ENCODE data around the gene SPTBN2. TPM values are rescaled to one million over a fixed set of nuclear protein-coding genes. Genes with fewer than 3 reads are reported as not detected.
"Not testable (repeated sequence)": the region's sequence is repeated elsewhere in the genome, so short reads cannot be mapped to it uniquely, and the experiment has no call there.

Gene SPTBN2
- polyA plus RNA-seq, 4 donors = 56.0 to 67.5 (median 64.7) TPM

DNA sequence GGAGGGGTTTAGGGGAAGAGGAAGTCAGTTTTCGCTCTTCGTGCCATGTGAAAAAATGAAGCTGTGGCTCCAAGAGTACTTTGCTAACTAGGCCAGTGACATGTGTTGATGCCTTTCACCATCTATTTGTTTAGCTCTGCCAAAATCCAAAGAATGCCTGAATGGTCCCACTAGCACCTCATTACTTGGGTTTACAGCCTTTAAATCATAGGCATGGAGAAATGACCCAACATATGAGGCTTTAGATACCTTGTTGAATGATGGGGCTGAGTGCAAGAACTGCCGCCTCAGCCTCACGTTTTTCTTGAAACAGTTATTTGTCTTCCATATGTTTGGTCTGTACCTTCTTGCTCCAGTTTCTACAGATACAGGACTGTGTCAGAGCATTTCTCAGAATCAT lies 82.2 kb downstream of the SPTBN2 start:
- DNase-seq (ENCODE audit: low read depth in 4 of 4, low spot score in 2 of 4) = no peak

DNA sequence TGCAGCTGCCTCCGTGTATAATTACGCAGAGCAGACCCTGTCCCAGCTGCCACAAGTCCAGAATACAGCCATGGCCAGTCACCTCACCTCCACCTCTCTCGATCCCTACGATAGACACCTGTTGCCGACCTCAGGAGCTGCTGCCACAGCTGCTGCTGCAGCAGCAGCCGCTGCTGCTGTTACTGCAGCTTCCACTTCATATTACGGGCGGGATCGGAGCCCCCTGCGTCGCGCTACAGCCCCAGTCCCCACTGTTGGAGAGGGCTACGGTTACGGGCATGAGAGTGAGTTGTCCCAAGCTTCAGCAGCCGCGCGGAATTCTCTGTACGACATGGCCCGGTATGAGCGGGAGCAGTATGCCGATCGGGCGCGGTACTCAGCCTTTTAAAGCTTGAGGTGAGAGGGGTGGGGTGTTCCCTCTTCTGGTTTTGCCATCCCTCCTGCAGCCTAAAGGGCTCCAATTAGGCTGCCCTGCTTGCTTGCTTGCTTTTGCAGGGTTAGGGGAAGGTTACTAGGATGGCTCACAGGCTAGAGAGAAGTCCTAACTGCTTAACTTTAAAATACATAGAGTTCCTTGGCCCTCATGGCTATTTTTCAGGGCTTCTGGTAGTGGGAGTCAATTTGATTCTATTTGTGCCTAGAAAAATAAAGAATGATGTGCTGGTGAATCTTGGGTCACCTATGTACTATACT lies 85.1 kb downstream of the SPTBN2 start:
- DNase-seq (ENCODE audit: low read depth in 4 of 4, low spot score in 2 of 4) = no peak

DNA sequence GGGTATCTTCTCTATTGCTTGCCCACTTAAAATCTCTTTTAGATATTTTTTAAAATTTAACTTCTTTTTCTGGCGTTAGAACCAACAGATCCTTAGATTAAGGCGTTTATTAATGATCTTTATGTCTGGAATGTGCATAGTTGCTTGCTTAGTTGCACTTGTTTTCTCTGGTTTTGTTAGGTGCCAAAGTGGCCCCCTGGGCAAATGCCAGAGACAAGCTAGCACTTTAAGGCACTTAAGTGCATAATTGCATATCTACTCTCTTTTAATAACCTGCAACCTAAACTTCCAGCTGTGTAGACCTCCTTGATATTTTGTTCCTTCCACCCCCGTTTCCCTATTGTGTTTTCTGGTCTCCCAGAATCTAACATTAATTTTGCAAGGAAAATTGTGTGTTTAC lies 87.2 kb downstream of the SPTBN2 start:
- no peak for DNase-seq (ENCODE audit: low read depth in 4 of 4, low spot score in 2 of 4)

DNA sequence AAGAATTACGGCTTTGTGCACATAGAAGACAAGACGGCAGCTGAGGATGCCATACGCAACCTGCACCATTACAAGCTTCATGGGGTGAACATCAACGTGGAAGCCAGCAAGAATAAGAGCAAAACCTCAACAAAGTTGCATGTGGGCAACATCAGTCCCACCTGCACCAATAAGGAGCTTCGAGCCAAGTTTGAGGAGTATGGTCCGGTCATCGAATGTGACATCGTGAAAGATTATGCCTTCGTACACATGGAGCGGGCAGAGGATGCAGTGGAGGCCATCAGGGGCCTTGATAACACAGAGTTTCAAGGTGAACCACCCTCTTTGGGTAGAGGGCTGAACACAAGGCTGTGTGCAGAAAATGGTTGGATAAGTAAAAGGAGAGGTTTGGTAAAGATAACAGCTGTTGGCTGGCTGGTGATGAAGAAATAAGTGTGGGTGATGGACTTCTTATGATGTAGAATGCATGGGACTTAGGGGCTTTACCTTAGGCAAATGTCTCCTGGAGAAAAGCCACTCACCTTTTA lies 89.1 kb downstream of the SPTBN2 start:
- DNase-seq (ENCODE audit: low read depth in 4 of 4, low spot score in 2 of 4) = not testable (repeated sequence)

DNA sequence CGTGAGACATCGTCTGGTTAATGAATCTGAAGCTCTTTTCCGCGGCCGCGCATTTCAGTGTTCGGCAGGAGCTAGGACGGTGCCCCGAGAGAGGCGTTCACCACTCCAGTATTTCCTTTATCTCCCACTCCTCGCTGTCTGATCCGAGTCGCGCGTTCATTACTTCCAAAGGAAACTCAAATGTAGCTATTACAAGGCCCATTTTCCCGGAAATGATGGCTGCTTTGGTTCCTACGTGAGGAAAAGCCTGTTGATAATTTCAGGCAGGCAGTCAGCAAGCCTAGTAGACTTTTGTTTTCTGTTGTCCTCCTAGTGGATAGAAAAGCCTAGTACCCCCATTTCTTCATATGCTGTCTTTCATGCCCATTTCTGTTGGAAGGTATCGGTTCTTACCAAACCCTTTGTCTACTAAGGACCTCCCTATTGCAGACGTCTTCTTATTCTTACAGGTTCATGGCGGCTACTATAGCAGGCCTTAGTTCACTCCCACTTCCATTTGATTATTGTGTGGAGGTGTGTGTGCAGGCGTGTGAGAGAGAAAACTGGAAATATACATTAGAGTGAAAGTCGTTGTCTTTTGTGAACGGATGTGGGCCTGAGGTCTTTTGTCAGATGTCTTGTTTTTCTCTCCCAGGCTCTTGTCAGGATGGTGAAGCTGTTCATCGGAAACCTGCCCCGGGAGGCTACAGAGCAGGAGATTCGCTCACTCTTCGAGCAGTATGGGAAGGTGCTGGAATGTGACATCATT lies 89.8 kb downstream of the SPTBN2 start:
- DNase-seq (ENCODE audit: low read depth in 4 of 4, low spot score in 2 of 4) = peak in 3 of 4 donors; percentile 33 to 69 (median 44)

DNA sequence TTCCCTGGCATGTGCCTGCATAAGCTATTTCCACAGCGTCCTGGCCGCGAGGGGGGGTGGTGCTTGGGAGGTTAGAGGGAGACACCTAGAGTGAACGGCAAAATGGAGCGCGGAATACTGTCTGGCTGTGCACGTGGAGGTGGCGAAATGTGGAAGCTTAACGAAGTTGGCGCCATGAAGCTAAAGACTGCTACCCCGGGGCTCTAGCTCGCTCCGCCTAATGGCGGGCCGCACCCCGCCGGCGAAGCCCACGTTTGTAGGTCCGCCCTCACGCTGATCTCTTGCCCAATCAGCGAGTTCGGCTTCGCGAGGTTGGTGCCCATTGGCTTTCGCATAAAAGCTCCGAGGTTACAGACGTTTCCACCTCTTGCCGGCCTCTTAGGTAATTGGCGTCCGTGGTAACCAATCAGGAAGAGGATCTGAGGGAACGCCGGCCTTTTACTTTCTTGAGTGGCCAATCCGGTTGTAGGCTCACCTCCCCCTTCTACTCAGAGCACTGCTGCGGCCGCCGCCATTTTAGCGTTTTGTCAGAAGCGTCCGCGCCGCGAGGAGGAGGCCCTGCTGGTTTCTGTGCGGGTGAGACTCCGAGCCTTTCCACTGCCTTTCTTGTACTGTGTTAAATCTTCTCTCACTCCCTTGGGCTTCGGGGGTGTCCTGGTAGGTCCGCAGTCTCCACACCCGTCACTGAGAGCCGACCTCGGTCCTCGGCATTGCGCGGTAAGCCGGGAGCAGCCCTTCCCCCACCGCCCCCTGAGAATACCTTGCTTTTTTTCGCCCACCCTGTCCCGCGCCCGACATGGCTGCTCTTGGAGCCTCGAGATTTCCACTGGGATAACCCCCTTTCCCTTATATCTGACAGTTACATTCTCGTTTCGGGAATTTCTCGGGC lies 90.6 kb downstream of the SPTBN2 start, which contains the start of gene RBM4:
RBM4 (plus strand) TSS at position 527 of the 889 bp plus-strand sequence. CDS start 1,009 bp downstream, outside the sequence.
- DNase-seq (ENCODE audit: low read depth in 4 of 4, low spot score in 2 of 4) = peak; percentile 99 to 100 (median 100)

DNA sequence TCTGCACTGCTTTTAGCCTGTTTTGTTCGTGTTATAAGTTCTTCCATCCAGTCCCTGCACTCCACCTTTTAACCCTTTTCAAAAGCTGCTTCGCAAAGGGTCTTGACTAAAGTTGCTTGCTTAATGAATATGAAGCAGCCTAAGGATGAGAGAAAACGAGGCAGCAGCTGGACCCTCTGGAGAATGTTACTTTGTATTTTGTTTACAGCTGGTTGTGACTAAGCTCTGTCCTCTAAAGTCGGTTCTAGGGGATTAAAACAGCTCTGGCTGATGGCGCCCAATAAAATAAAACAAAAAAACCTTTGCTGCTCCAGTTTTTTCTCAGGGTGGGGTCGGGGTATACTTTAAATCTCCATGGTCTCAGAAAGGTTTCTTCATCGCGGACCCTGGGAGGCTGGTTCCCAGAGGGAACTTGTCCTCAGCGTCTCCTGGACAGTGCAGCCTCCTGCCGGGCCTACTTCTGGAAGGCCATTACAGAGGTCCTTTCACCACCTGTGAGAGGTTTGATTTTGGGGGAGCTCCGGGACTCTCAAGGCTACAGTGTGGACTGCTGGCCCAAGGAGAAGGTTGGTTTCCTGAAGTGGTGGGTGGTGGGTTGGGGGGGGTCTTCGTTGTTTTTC lies 91.3 kb downstream of the SPTBN2 start:
- no peak for DNase-seq (ENCODE audit: low read depth in 4 of 4, low spot score in 2 of 4)

DNA sequence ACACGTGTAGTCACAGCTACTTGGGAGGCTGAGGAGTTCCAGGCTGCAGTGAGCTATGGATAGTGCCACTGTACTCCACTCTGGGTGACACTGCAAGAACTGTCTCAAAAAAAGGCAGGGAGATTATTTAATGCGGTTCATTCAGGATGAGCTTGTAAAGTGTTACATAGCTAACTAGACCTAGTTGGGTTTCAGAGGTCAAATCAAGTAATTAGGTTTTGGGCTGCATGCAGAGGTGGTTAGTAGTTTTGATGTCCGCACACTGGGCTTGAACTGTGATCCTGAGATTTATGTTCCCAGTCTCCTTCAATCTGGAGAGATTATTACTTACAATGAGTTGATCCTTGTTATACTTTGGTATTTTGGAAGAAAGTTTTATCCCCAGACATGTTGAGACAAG lies 92.6 kb downstream of the SPTBN2 start:
- no peak for DNase-seq (ENCODE audit: low read depth in 4 of 4, low spot score in 2 of 4)

Other genes with a start within 250 kb of the SPTBN2 start
- gene DPP3, start 248.8 kb downstream of the SPTBN2 start, polyA plus RNA-seq (ENCODE audit: insufficient read length in 4 of 4) = 10 to 100 TPM; 19.6 to 31.2 (median 25.5) TPM
- gene BBS1, start 218.6 kb downstream of the SPTBN2 start, polyA plus RNA-seq (ENCODE audit: insufficient read length in 4 of 4) = 100 to 1,000 TPM in 1 of 4 donors, 10 to 100 TPM in 3; 61.4 to 102 (median 79.8) TPM
- 10 to 100 TPM in 2 of 4 donors, 1 to 10 TPM in 2; 5.9 to 13.3 (median 9.9) TPM for gene ZDHHC24, start 183.2 kb downstream of the SPTBN2 start, polyA plus RNA-seq (ENCODE audit: insufficient read length in 4 of 4)
- under 1 TPM; 0.31 to 0.69 (median 0.63) TPM for gene ACTN3, start 182.3 kb downstream of the SPTBN2 start, polyA plus RNA-seq (ENCODE audit: insufficient read length in 4 of 4)
- 100 to 1,000 TPM in 2 of 4 donors, 10 to 100 TPM in 2; 88.3 to 102 (median 101) TPM for gene CTSF, start 160.6 kb downstream of the SPTBN2 start, polyA plus RNA-seq (ENCODE audit: insufficient read length in 4 of 4)
- gene CCDC87, start 136.2 kb downstream of the SPTBN2 start, polyA plus RNA-seq (ENCODE audit: insufficient read length in 4 of 4) = under 1 TPM; 0.24 to 0.37 (median 0.34) TPM
- 10 to 100 TPM; 39.1 to 78.2 (median 64.9) TPM for gene CCS, start 136.0 kb downstream of the SPTBN2 start, polyA plus RNA-seq (ENCODE audit: insufficient read length in 4 of 4)
- 100 to 1,000 TPM in 1 of 4 donors, 10 to 100 TPM in 3; 55.6 to 105 (median 80.4) TPM for gene RBM14, start 112.6 kb downstream of the SPTBN2 start, polyA plus RNA-seq (ENCODE audit: insufficient read length in 4 of 4)
- 100 to 1,000 TPM; 242 to 267 (median 260) TPM for gene RBM4, start 90.5 kb downstream of the SPTBN2 start, polyA plus RNA-seq (ENCODE audit: insufficient read length in 4 of 4)
- gene RBM4B, start 51.3 kb downstream of the SPTBN2 start, polyA plus RNA-seq (ENCODE audit: insufficient read length in 4 of 4) = 10 to 100 TPM; 59.9 to 84.2 (median 71.3) TPM
- 10 to 100 TPM; 18.0 to 35.1 (median 26.7) TPM for gene RCE1, start 114.2 kb upstream of the SPTBN2 start, polyA plus RNA-seq (ENCODE audit: insufficient read length in 4 of 4)
- 10 to 100 TPM; 13.4 to 31.1 (median 25.4) TPM for gene LRFN4, start 127.8 kb upstream of the SPTBN2 start, polyA plus RNA-seq (ENCODE audit: insufficient read length in 4 of 4)
- gene PC, start 229.2 kb upstream of the SPTBN2 start, polyA plus RNA-seq (ENCODE audit: insufficient read length in 4 of 4) = 10 to 100 TPM; 44.3 to 58.3 (median 53.0) TPM
- gene C11orf86, start 246.1 kb upstream of the SPTBN2 start, polyA plus RNA-seq (ENCODE audit: insufficient read length in 4 of 4) = under 1 TPM in 2 of 4 donors, not detected in 2; 0.13 to 0.25 TPM

Data from left renal cortex interstitium (tissue), 4 donors.